G401 (cell line): Measurements from ENCODE around the gene MMP1. TPM values are rescaled to one million over a fixed set of nuclear protein-coding genes. Genes with fewer than 3 reads are reported as not detected.

Experiments
- DNase-seq: peaks from one replicate; pipeline ENCODE4 v3.0.0-alpha.2; 2015; ENCODE audit warnings: low spot score
- in situ Hi-C: cut with HindIII; loops from 2 replicates; pipeline ENCODE4 v1.10.0; 2016; ENCODE audit warnings: low sequenced_read_pairs, mixed read lengths
- total RNA-seq: library from RNA; depleted of rRNA; stranded (reverse); fragments of >200 nt; shearing (Covaris generic); gene quantifications from 2 replicates; pipeline ENCODE4 v1.2.3, GENCODE V29; 2014; rRNA removed

Gene MMP1
- 17.7 and 21.5 TPM in 2 replicates for total RNA-seq

DNA sequence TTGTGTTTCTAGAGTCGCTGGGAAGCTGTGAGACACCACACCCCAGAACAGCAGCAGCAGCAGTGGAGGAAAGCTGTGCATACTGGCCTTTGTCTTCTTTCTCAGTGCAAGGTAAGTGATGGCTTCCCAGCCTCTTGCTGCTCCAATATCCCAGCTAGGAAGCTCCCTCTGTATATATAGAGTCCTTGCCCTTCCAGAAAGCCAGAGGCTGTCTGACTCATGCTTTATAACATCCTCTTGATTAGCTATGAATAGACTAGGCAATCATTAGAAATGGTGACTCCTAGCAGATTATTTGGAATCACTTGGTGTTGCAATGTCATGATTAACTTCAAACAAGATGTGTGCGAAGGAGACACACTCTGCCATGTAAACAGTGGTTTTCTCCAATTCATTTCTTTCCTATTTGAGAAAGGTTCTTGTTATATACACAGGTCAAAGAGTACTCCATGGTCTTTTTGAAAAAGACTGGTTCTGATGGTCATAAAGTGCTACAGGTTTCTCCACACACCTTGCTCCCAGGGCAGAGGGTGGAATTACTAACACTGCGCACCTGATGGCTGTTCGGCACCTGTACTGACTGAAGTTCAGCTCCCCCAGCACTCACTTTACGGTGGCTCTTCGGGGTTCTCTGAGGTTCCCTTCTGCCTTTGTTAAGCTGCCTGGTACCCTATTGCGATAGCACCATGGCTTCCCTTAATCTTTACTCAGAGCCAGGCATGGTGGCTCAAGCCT lies at the start of gene MMP1:
Gene MMP1, minus strand, starts transcription at position 149 of the 735 bp plus-strand sequence. Its CDS starts 68 bp downstream, at position 81.
- in situ Hi-C loops: no loop called here
- no peak for DNase-seq

- in situ Hi-C loops: no loop called here
- no peak for DNase-seq
Measured at GRCh38 chr11:102846292-102846691, 48.3 kb upstream of the MMP1 start.

GRCh38 chr11:102843489-102843888 lies 45.5 kb upstream of the MMP1 start, which contains the start of gene MMP3:
Gene MMP3, minus strand, starts transcription at chr11:102843609. Its CDS starts 63 bp downstream, at chr11:102843546.
- in situ Hi-C loops: no loop called here
- DNase-seq: no peak

- no peak for DNase-seq
- in situ Hi-C loops: no loop called here
Measured at GRCh38 chr11:102842930-102843329, 45.0 kb upstream of the MMP1 start.

- in situ Hi-C loops: no loop called here
- no peak for DNase-seq
Measured at GRCh38 chr11:102840018-102840417, 42.1 kb upstream of the MMP1 start.

DNA sequence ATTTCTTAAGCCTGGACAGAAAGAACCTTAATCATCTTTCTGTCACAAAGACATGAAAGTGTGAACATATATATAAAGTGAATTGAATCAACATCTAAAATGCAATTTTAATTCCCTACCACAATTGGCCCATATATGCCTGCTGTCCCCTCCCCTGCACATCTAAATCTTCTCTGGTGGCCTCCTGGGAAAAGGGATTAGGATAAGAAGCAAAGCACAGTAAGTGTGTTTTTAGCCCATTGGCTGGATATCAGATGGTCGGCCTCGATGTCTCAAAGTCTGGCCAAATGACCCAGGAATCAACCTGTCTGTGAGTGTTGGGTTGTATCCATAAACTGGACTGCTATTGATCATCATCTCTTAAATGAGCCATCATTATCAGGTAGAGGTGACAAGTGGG lies 39.7 kb upstream of the MMP1 start:
- DNase-seq: no peak
- in situ Hi-C loops: no loop called here

GRCh38 chr11:102837156-102837555 lies 39.2 kb upstream of the MMP1 start:
- in situ Hi-C loops: no loop called here
- DNase-seq: no peak

GRCh38 chr11:102836290-102836875 lies 38.4 kb upstream of the MMP1 start:
- DNase-seq: no peak
- in situ Hi-C loops: no loop called here

DNA sequence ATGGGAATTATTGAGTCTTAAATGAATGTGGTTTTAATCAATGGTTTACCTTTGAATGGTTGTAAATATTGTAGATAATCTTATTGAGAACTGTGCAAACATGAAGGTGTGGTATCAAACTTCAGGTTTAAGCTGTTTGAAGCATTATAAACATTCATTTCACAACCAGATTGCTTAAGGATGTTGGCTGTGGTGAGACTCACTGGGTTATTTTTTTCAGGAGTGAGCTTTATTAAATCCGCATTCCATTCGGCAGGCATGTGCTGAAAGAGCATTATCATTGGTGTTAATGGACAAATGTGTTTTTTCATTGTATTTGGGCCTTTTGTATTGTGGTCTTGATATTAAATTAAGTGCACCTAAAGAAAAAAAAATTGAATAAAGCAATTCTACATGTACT lies 35.8 kb upstream of the MMP1 start:
- DNase-seq: no peak
- in situ Hi-C loops: no loop called here

DNA sequence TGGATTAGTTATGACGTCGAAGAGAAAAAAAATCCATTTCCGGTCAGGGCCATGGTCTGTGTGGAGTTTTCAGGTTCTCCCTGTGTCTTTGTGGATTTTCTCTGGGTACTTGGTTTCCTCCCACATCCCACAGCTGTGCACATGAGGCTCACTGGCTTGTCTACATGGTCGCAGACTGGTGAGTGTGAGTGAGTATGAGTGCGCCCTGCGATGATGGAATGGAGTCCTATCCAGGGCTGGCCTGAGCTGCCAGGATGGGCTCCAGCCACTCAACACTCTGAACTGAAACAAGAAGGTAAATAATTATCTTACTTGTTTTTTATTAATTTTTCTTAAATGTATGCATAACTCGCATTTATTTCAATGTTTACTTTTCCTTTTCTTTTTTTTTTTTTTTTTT lies 34.7 kb upstream of the MMP1 start:
- in situ Hi-C loops: no loop called here
- DNase-seq: no peak

DNA sequence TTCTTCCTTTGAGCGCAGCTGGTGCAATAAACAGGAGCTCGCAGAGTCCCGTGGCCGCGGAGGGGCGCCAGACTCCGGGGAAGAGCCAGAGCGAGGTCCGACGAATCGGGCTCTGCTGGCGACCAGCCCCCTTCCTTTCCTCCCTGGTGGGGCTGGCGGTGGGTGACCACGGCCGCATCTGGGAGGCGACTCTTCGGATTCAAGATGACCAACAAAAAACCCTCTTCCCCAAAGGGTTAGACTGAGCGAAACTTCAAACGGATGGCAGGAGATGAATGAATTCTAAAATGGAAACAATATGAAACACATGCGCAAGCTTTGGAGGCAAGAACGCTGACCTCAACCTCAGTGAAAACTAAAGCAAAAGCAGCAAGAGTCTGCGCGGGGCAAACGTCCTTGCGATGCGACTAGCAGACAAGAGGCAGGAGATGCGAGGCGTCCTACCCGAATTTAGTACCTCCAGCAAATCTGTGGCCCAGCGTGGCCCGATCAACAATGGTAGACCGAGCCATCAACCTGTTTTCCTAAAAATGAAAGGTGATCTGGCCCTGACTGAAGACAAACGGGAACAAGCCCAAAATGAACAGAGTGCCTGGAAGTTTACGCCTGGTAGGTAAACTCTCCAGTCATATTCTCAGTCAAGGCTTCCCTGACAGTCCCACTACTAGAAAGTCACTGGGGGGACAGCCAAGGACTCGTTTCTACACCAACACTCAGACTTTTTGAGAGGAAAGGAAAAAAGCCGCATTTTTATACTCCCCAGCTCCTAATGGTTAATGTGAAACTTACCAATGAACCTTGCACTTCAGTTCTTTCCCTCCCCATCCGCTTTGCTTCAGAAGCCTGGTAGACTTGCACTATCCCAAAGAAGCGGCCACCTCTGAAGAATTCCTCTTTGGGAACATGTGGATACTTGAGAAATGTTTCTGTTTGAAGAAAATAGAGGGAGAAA lies 33.8 kb upstream of the MMP1 start:
- DNase-seq: no peak
- in situ Hi-C loops: no loop called here

GRCh38 chr11:102831128-102831488 lies 33.1 kb upstream of the MMP1 start:
- no peak for DNase-seq
- in situ Hi-C loops: no loop called here

GRCh38 chr11:102830001-102830727 lies 32.2 kb upstream of the MMP1 start:
- in situ Hi-C loops: no loop called here
- DNase-seq: no peak

- no peak for DNase-seq
- in situ Hi-C loops: no loop called here
Measured at GRCh38 chr11:102829316-102830000, 31.5 kb upstream of the MMP1 start.

GRCh38 chr11:102824556-102824955 lies 26.6 kb upstream of the MMP1 start:
- in situ Hi-C loops: no loop called here
- no peak for DNase-seq

DNA sequence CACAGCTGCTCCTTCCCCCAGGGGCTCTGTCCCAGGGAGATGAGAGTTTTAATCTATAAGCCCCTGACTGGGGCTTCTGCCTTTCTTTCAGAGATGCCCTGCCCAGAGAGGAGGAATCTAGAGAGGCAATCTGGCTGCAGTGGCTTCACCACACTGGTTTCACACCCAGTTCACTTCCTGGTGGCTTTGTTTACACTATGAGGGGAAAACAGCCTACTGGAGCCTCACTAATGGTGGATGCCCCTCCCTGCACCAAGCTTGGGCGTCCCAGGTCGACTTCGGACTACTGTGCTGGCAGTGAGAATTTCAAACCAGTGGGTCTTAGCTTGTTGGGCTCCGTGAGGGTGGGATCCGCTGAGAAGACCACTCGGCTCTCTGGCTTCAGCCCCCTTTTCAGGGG lies 21.5 kb upstream of the MMP1 start:
- in situ Hi-C loops: no loop called here
- DNase-seq: no peak

DNA sequence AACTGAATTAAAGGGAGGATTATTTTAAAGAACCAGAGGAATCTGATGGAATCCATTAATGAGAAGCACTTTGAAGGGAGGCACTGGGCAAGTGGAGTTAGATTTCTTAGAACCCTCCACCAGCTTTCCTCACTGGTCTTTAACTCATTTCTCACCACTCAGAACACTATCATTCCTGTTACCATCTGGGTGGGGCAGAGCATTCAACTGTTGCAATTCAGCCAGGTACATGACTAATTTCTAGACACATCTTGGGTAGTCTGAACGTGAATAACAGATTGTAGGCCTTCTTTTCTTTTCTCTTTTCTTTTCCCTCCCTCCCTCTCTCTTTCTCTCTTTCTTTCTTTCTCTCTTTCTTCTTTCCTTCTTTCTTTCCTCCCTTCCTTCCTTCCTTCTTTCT lies 15.5 kb upstream of the MMP1 start:
- no peak for DNase-seq
- in situ Hi-C loops: no loop called here

DNA sequence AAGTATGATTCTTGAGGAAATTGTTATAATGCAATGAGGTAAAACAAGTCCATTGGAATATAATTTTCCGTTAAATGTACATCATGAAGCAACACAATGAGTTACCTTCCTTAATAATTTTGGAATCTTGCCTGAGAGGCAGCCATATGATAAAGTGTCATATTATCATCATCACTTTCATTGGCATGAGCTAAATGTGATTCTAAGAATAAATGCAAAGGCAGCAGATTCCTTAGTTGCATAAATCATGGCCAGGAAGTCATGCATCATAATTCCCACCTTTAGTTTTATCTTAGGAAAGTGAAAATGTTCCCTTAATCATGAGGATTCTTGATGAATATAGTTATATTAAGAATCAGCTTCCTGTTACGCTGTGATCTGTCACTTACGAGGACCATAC lies 14.2 kb upstream of the MMP1 start:
- no peak for DNase-seq
- in situ Hi-C loops: no loop called here
